GM21526 (cell line): ENCODE measurements around the gene NUP153.
A peak's percentile ranks its signal among the peaks of the same experiment; 100 is the strongest.
"Not testable (repeated sequence)": the region's sequence is repeated elsewhere in the genome, so short reads cannot be mapped to it uniquely, and the experiment has no call there.

Source experiments
- ATAC-seq: cut with Tn5 transposase; IDR thresholded peaks from one replicate; pipeline ENCODE4 v1.9.1; 2021; ENCODE audit warnings: moderate library complexity; ENCODE audit not compliant: unreplicated experiment, low FRiP score

NUP153 gene

GRCh38 chr6:17621003-17621402 is 85.7 kb downstream of the NUP153 start:
- ATAC-seq = peak; percentile 65

GRCh38 chr6:17615794-17616193 is 90.9 kb downstream of the NUP153 start:
- ATAC-seq = no peak

GRCh38 chr6:17612048-17612447 is 94.7 kb downstream of the NUP153 start:
- ATAC-seq = no peak

- ATAC-seq = no peak
Measured at GRCh38 chr6:17610835-17611234, 95.9 kb downstream of the NUP153 start.

GRCh38 chr6:17606606-17607005 is 100.1 kb downstream of the NUP153 start:
- ATAC-seq = no peak

- ATAC-seq = no peak
Measured at GRCh38 chr6:17602888-17603287, 103.8 kb downstream of the NUP153 start.

GRCh38 chr6:17601386-17601703 is 105.4 kb downstream of the NUP153 start:
- ATAC-seq = no peak

GRCh38 chr6:17600527-17601385 is 106.0 kb downstream of the NUP153 start:
- peak; percentile 47 for ATAC-seq

- peak; percentile 92 for ATAC-seq
Measured at GRCh38 chr6:17599877-17600526, 106.7 kb downstream of the NUP153 start, which contains the start of gene FAM8A1. Gene FAM8A1, plus strand, starts transcription at chr6:17600302. Its CDS starts 108 bp downstream, at chr6:17600410.

GRCh38 chr6:17596085-17596484 is 110.6 kb downstream of the NUP153 start:
- ATAC-seq = no peak

- ATAC-seq = no peak
Measured at GRCh38 chr6:17593246-17593645, 113.5 kb downstream of the NUP153 start.

- ATAC-seq = no peak
Measured at GRCh38 chr6:17591287-17591686, 115.4 kb downstream of the NUP153 start.

- no peak for ATAC-seq
Measured at GRCh38 chr6:17589406-17590096, 117.2 kb downstream of the NUP153 start.

GRCh38 chr6:17588011-17588410 is 118.7 kb downstream of the NUP153 start:
- ATAC-seq = no peak

- not testable (repeated sequence) for ATAC-seq
Measured at GRCh38 chr6:17586623-17587022, 120.1 kb downstream of the NUP153 start.

GRCh38 chr6:17585766-17586490 is 120.8 kb downstream of the NUP153 start:
- no peak for ATAC-seq

- peak; percentile 69 for ATAC-seq
Measured at GRCh38 chr6:17584241-17584803, 122.4 kb downstream of the NUP153 start.

- no peak for ATAC-seq
Measured at GRCh38 chr6:17583811-17584210, 122.9 kb downstream of the NUP153 start.

- ATAC-seq = not testable (repeated sequence)
Measured at GRCh38 chr6:17581282-17581681, 125.4 kb downstream of the NUP153 start.

GRCh38 chr6:17580518-17581048 is 126.1 kb downstream of the NUP153 start:
- ATAC-seq = no peak
